Measurements from ENCODE around the gene TRIL.

The TRIL gene

GRCh38 chr7:28958235-28958979 lies at the start of gene TRIL:
TRIL (minus strand) TSS chr7:28958330; CDS start chr7:28958046, 284 bp downstream.
- Mint-ChIP-seq H3K36me3 (ENCODE audit: low read depth) (no peaks in the 10 kb centered on the region), H3K4me1 (ENCODE audit: low read depth) (peaks cover 12% of the 10 kb centered on the region), H3K9me3 (no peaks in the 10 kb centered on the region), H3K27ac (no peak within 1 kb of the TSS), H3K27me3 (peaks cover 73% of the 10 kb centered on the region), H3K4me3 (no peak within 1 kb of the TSS)
- peak; percentile 32 for DNase-seq

- Mint-ChIP-seq H3K36me3 (ENCODE audit: low read depth) (no peaks in the 10 kb centered on the region), H3K27me3 (peaks cover 11% of the 10 kb centered on the region), H3K9me3 (no peaks in the 10 kb centered on the region), H3K4me1 (ENCODE audit: low read depth) (no peaks in the 10 kb centered on the region), H3K27ac (no peak overlapping the region), H3K4me3 (no peak overlapping the region)
- no peak for DNase-seq
Observed at GRCh38 chr7:29007127-29007526, 49.0 kb upstream of the TRIL start.

GRCh38 chr7:29005829-29006228 lies 47.7 kb upstream of the TRIL start:
- Mint-ChIP-seq H3K27ac (no peak overlapping the region), H3K27me3 (peaks cover 12% of the 10 kb centered on the region), H3K4me1 (ENCODE audit: low read depth) (no peaks in the 10 kb centered on the region), H3K4me3 (no peak overlapping the region), H3K36me3 (ENCODE audit: low read depth) (no peaks in the 10 kb centered on the region), H3K9me3 (no peaks in the 10 kb centered on the region)
- no peak for DNase-seq

- Mint-ChIP-seq H3K36me3 (ENCODE audit: low read depth) (no peaks in the 10 kb centered on the region), H3K27ac (no peak overlapping the region), H3K4me3 (no peak overlapping the region), H3K27me3 (peaks cover 14% of the 10 kb centered on the region), H3K9me3 (no peaks in the 10 kb centered on the region), H3K4me1 (ENCODE audit: low read depth) (no peaks in the 10 kb centered on the region)
- no peak for DNase-seq
Observed at GRCh38 chr7:29005406-29005805, 47.3 kb upstream of the TRIL start.

- Mint-ChIP-seq H3K27ac (no peak overlapping the region), H3K36me3 (ENCODE audit: low read depth) (no peaks in the 10 kb centered on the region), H3K4me1 (ENCODE audit: low read depth) (no peaks in the 10 kb centered on the region), H3K9me3 (no peaks in the 10 kb centered on the region), H3K27me3 (peaks cover 15% of the 10 kb centered on the region), H3K4me3 (no peak overlapping the region)
- no peak for DNase-seq
Observed at GRCh38 chr7:29003703-29004102, 45.6 kb upstream of the TRIL start.

- H3K27me3 Mint-ChIP-seq, result peaks cover 19% of the 10 kb centered on the region
- H3K4me3 Mint-ChIP-seq, result no peak overlapping the region
- no peaks in the 10 kb centered on the region for H3K9me3 Mint-ChIP-seq
- H3K4me1 Mint-ChIP-seq (ENCODE audit: low read depth), result no peaks in the 10 kb centered on the region
- H3K27ac Mint-ChIP-seq, result no peak overlapping the region
- H3K36me3 Mint-ChIP-seq (ENCODE audit: low read depth), result no peaks in the 10 kb centered on the region
- DNase-seq, result no peak
Observed at GRCh38 chr7:29000717-29001076, 42.6 kb upstream of the TRIL start.

GRCh38 chr7:28999895-29000716 lies 42.0 kb upstream of the TRIL start:
- Mint-ChIP-seq H3K4me3 (no peak overlapping the region), H3K9me3 (no peaks in the 10 kb centered on the region), H3K27ac (no peak overlapping the region), H3K4me1 (ENCODE audit: low read depth) (no peaks in the 10 kb centered on the region), H3K27me3 (peaks cover 16% of the 10 kb centered on the region), H3K36me3 (ENCODE audit: low read depth) (no peaks in the 10 kb centered on the region)
- DNase-seq, result no peak

GRCh38 chr7:28999427-28999826 lies 41.3 kb upstream of the TRIL start:
- Mint-ChIP-seq H3K27me3 (peaks cover 16% of the 10 kb centered on the region), H3K27ac (no peak overlapping the region), H3K36me3 (ENCODE audit: low read depth) (no peaks in the 10 kb centered on the region), H3K9me3 (no peaks in the 10 kb centered on the region), H3K4me3 (no peak overlapping the region), H3K4me1 (ENCODE audit: low read depth) (no peaks in the 10 kb centered on the region)
- no peak for DNase-seq

GRCh38 chr7:28998105-28998504 lies 40.0 kb upstream of the TRIL start:
- Mint-ChIP-seq H3K9me3 (no peaks in the 10 kb centered on the region), H3K27ac (no peak overlapping the region), H3K4me1 (ENCODE audit: low read depth) (no peaks in the 10 kb centered on the region), H3K4me3 (no peak overlapping the region), H3K36me3 (ENCODE audit: low read depth) (no peaks in the 10 kb centered on the region), H3K27me3 (peaks cover 21% of the 10 kb centered on the region)
- no peak for DNase-seq

- Mint-ChIP-seq H3K4me1 (ENCODE audit: low read depth) (no peaks in the 10 kb centered on the region), H3K27me3 (peaks cover 29% of the 10 kb centered on the region), H3K4me3 (no peak overlapping the region), H3K27ac (no peak overlapping the region), H3K9me3 (no peaks in the 10 kb centered on the region), H3K36me3 (ENCODE audit: low read depth) (no peaks in the 10 kb centered on the region)
- no peak for DNase-seq
Observed at GRCh38 chr7:28996836-28997235, 38.7 kb upstream of the TRIL start.

GRCh38 chr7:28993371-28993770 lies 35.2 kb upstream of the TRIL start:
- H3K27me3 Mint-ChIP-seq, result peaks cover 33% of the 10 kb centered on the region
- no peaks in the 10 kb centered on the region for H3K4me1 Mint-ChIP-seq (ENCODE audit: low read depth)
- H3K27ac Mint-ChIP-seq, result no peak overlapping the region
- no peaks in the 10 kb centered on the region for H3K36me3 Mint-ChIP-seq (ENCODE audit: low read depth)
- H3K9me3 Mint-ChIP-seq, result no peaks in the 10 kb centered on the region
- no peak for DNase-seq
- no peak overlapping the region for H3K4me3 Mint-ChIP-seq

- H3K9me3 Mint-ChIP-seq, result no peaks in the 10 kb centered on the region
- H3K36me3 Mint-ChIP-seq (ENCODE audit: low read depth), result no peaks in the 10 kb centered on the region
- H3K27me3 Mint-ChIP-seq, result peaks cover 27% of the 10 kb centered on the region
- no peak overlapping the region for H3K27ac Mint-ChIP-seq
- H3K4me3 Mint-ChIP-seq, result no peak overlapping the region
- no peak for DNase-seq
- no peaks in the 10 kb centered on the region for H3K4me1 Mint-ChIP-seq (ENCODE audit: low read depth)
Observed at GRCh38 chr7:28992798-28993197, 34.7 kb upstream of the TRIL start.

- Mint-ChIP-seq H3K36me3 (ENCODE audit: low read depth) (no peaks in the 10 kb centered on the region), H3K4me1 (ENCODE audit: low read depth) (no peaks in the 10 kb centered on the region), H3K9me3 (no peaks in the 10 kb centered on the region), H3K4me3 (no peak overlapping the region), H3K27me3 (peaks cover 27% of the 10 kb centered on the region), H3K27ac (no peak overlapping the region)
- no peak for DNase-seq
Observed at GRCh38 chr7:28990200-28990960, 32.2 kb upstream of the TRIL start.

GRCh38 chr7:28989211-28989980 lies 31.3 kb upstream of the TRIL start:
- H3K27me3 Mint-ChIP-seq, result peaks cover 28% of the 10 kb centered on the region
- H3K4me3 Mint-ChIP-seq, result no peak overlapping the region
- H3K36me3 Mint-ChIP-seq (ENCODE audit: low read depth), result no peaks in the 10 kb centered on the region
- H3K9me3 Mint-ChIP-seq, result no peaks in the 10 kb centered on the region
- H3K27ac Mint-ChIP-seq, result no peak overlapping the region
- DNase-seq, result no peak
- H3K4me1 Mint-ChIP-seq (ENCODE audit: low read depth), result no peaks in the 10 kb centered on the region
